ENCODE data around the gene TNNI2. TPM values are rescaled to one million over a fixed set of nuclear protein-coding genes. Genes with fewer than 3 reads are reported as not detected.

The TNNI2 gene
- polyA plus RNA-seq, 1 donor from 2014 or later: not detected

GRCh38 chr11:1871531-1871930 is 32.8 kb downstream of the TNNI2 start:
- Histone ChIP-seq H3K4me3 (ENCODE audit: low read length) (no peak overlapping the region), H3K27me3 (ENCODE audit: insufficient read depth, low read depth, low read length) (no peaks in the 10 kb centered on the region), H3K27ac (ENCODE audit: low read length) (no peak overlapping the region), H2AFZ (ENCODE audit: low read depth, low read length) (no peak overlapping the region), H3K4me2 (ENCODE audit: low read length) (no peak overlapping the region), H3K79me2 (replicated peaks; ENCODE audit: insufficient read depth, low read length) (no peaks in the 10 kb centered on the region), H3K9ac (ENCODE audit: low read length) (no peak overlapping the region), H3F3A (ENCODE audit: insufficient read depth, low read length, poor library complexity, severe bottlenecking) (no peaks in the 10 kb centered on the region), H3K9me3 (ENCODE audit: low read length) (no peaks in the 10 kb centered on the region), H3K36me3 (ENCODE audit: insufficient read depth, low read length) (no peaks in the 10 kb centered on the region), H3K9me2 (ENCODE audit: insufficient read depth, low read length) (no peaks in the 10 kb centered on the region), H4K20me1 (ENCODE audit: insufficient read depth) (no peaks in the 10 kb centered on the region)
- TF ChIP-seq TAF1 (IDR thresholded peaks at IDR 0.05; ENCODE audit: low read depth): no peak
- no peak for TF ChIP-seq CTCF (IDR thresholded peaks at IDR 0.05; ENCODE audit: poor library complexity, severe bottlenecking)
- no peak for TF ChIP-seq SMC3 (conservative IDR thresholded peaks at IDR 0.05; ENCODE audit: poor library complexity)
- TF ChIP-seq EP300 (conservative IDR thresholded peaks at IDR 0.05; ENCODE audit: poor library complexity, severe bottlenecking): no peak
- TF ChIP-seq EZH2 (IDR thresholded peaks at IDR 0.05; ENCODE audit: borderline replicate concordance, insufficient read depth, low read length, poor library complexity, severe bottlenecking): no peak
- no peak for TF ChIP-seq REST (IDR thresholded peaks at IDR 0.05; ENCODE audit: borderline replicate concordance)
- no peak for TF ChIP-seq RAD21 (conservative IDR thresholded peaks at IDR 0.05)
- TF ChIP-seq POLR2AphosphoS5 (IDR thresholded peaks at IDR 0.05): no peak
- TF ChIP-seq MXI1 (conservative IDR thresholded peaks at IDR 0.05; ENCODE audit: poor library complexity, severe bottlenecking): no peak

- Histone ChIP-seq H3K36me3 (ENCODE audit: insufficient read depth, low read length) (no peaks in the 10 kb centered on the region), H2AFZ (ENCODE audit: low read depth, low read length) (no peak overlapping the region), H3K27ac (ENCODE audit: low read length) (no peak overlapping the region), H4K20me1 (ENCODE audit: insufficient read depth) (no peaks in the 10 kb centered on the region), H3K27me3 (ENCODE audit: insufficient read depth, low read depth, low read length) (no peaks in the 10 kb centered on the region), H3F3A (ENCODE audit: insufficient read depth, low read length, poor library complexity, severe bottlenecking) (no peaks in the 10 kb centered on the region), H3K4me2 (ENCODE audit: low read length) (no peak overlapping the region), H3K4me3 (ENCODE audit: low read length) (no peak overlapping the region), H3K9ac (ENCODE audit: low read length) (no peak overlapping the region), H3K9me3 (ENCODE audit: low read length) (no peaks in the 10 kb centered on the region), H3K79me2 (replicated peaks; ENCODE audit: insufficient read depth, low read length) (no peaks in the 10 kb centered on the region), H3K9me2 (ENCODE audit: insufficient read depth, low read length) (no peaks in the 10 kb centered on the region)
- no peak for TF ChIP-seq SMC3 (conservative IDR thresholded peaks at IDR 0.05; ENCODE audit: poor library complexity)
- TF ChIP-seq REST (IDR thresholded peaks at IDR 0.05; ENCODE audit: borderline replicate concordance): no peak
- no peak for TF ChIP-seq RAD21 (conservative IDR thresholded peaks at IDR 0.05)
- TF ChIP-seq CTCF (IDR thresholded peaks at IDR 0.05; ENCODE audit: poor library complexity, severe bottlenecking): no peak
- no peak for TF ChIP-seq TAF1 (IDR thresholded peaks at IDR 0.05; ENCODE audit: low read depth)
- no peak for TF ChIP-seq POLR2AphosphoS5 (IDR thresholded peaks at IDR 0.05)
- no peak for TF ChIP-seq EP300 (conservative IDR thresholded peaks at IDR 0.05; ENCODE audit: poor library complexity, severe bottlenecking)
- no peak for TF ChIP-seq EZH2 (IDR thresholded peaks at IDR 0.05; ENCODE audit: borderline replicate concordance, insufficient read depth, low read length, poor library complexity, severe bottlenecking)
- no peak for TF ChIP-seq MXI1 (conservative IDR thresholded peaks at IDR 0.05; ENCODE audit: poor library complexity, severe bottlenecking)
These were observed 33.6 kb downstream of the TNNI2 start for GRCh38 chr11:1872267-1872985.
